Kidney epithelial cell (primary cell): Measurements from ENCODE around the gene HS3ST3A1. TPM values are rescaled to one million over a fixed set of nuclear protein-coding genes. Genes with fewer than 3 reads are reported as not detected.

ENCODE experiments used
- DNase-seq: peaks from one replicate; pipeline ENCODE4 v3.0.0-alpha.2; 2010; ENCODE audit warnings: low read depth
- H3K27me3 ChIP-seq: 2 replicates; pipeline ENCODE4 v1.6.0; 2011; ENCODE audit warnings: low read length; ENCODE audit not compliant: control insufficient read depth, insufficient read depth
- H3K36me3 ChIP-seq: 2 replicates; pipeline ENCODE4 v1.5.1; 2011; ENCODE audit warnings: low read length; ENCODE audit not compliant: control insufficient read depth, insufficient read depth
- H3K4me3 ChIP-seq: 2 replicates; pipeline ENCODE4 v1.5.1; 2011; ENCODE audit warnings: low read depth, mild to moderate bottlenecking, control low read depth, low read length
- CTCF ChIP-seq: IDR thresholded peaks from 2 replicates; pipeline ENCODE4 v1.5.1; 2011; ENCODE audit warnings: mild to moderate bottlenecking, moderate library complexity, low read length, control low read depth, inconsistent platforms; ENCODE audit not compliant: insufficient read depth, poor library complexity, severe bottlenecking
- total RNA-seq: library from RNA; depleted of rRNA; stranded (reverse); fragments of >200 nt; gene quantifications from 2 replicates; pipeline ENCODE4 v1.2.3, GENCODE V29; 2015

Gene HS3ST3A1
- total RNA-seq, 1 donor from 2014 or later = 38.4 TPM

GRCh38 chr17:13587487-13588338 lies 14.0 kb downstream of the HS3ST3A1 start:
- no peak for TF ChIP-seq CTCF

GRCh38 chr17:13584701-13585080 lies 17.0 kb downstream of the HS3ST3A1 start:
- no peaks in the 10 kb centered on the region for H3K36me3 ChIP-seq
- no peak overlapping the region for H3K4me3 ChIP-seq
- no peak for DNase-seq
- H3K27me3 ChIP-seq = no peaks in the 10 kb centered on the region
- no peak for TF ChIP-seq CTCF

More at GRCh38 chr17:13587487-13588338, 14.0 kb downstream of the HS3ST3A1 start:
- H3K4me3 ChIP-seq = no peak overlapping the region
- H3K27me3 ChIP-seq = no peaks in the 10 kb centered on the region
- no peak for DNase-seq
- H3K36me3 ChIP-seq = no peaks in the 10 kb centered on the region

GRCh38 chr17:13583996-13584700 lies 17.6 kb downstream of the HS3ST3A1 start:
- Histone ChIP-seq H3K36me3 (no peaks in the 10 kb centered on the region), H3K27me3 (no peaks in the 10 kb centered on the region), H3K4me3 (no peak overlapping the region)
- no peak for DNase-seq
- TF ChIP-seq CTCF = no peak

GRCh38 chr17:13582776-13583547 lies 18.8 kb downstream of the HS3ST3A1 start:
- no peak for DNase-seq
- no peak for TF ChIP-seq CTCF
- Histone ChIP-seq H3K27me3 (no peaks in the 10 kb centered on the region), H3K4me3 (no peak overlapping the region), H3K36me3 (no peaks in the 10 kb centered on the region)

GRCh38 chr17:13581925-13582324 lies 19.8 kb downstream of the HS3ST3A1 start:
- no peak for DNase-seq
- no peak overlapping the region for H3K4me3 ChIP-seq
- H3K27me3 ChIP-seq = no peaks in the 10 kb centered on the region
- no peaks in the 10 kb centered on the region for H3K36me3 ChIP-seq
- TF ChIP-seq CTCF = no peak
